Activated CD8-positive, alpha-beta T cell treated with anti-CD3 and anti-CD28 coated beads for 36 hours (primary cell): ENCODE results near the gene ELF1. TPM values are rescaled to one million over a fixed set of nuclear protein-coding genes. Genes with fewer than 3 reads are reported as not detected.

Experiments used
- ATAC-seq: fragments of 200-7000 bp; cut with Tn5 transposase; one replicate; pipeline ENCODE4 v1.10.0; 2021; ENCODE audit warnings: mild to moderate bottlenecking, moderate library complexity
- CTCF ChIA-PET: fragments of 350-600 bp; sonication (Branson Sonifier 250); formaldehyde crosslinking; loops from one replicate; lab custom pipeline; 2021; ENCODE audit warnings: antibody characterized with exemption; lab: Charles Lee
- POLR2A ChIA-PET: fragments of 350-600 bp; sonication (Branson Sonifier 250); formaldehyde crosslinking; loops from one replicate; lab custom pipeline; 2021; ENCODE audit warnings: antibody characterized with exemption; lab: Charles Lee
- DNase-seq: peaks from one replicate; pipeline ENCODE4 v3.0.0-alpha.2; 2020
- H3K27ac Mint-ChIP-seq: one replicate; pipeline ENCODE4 v1.8.0; 2021; ENCODE audit warnings: mild to moderate bottlenecking, mixed read lengths
- H3K27me3 Mint-ChIP-seq: one replicate; pipeline ENCODE4 v1.8.0; 2021; ENCODE audit warnings: mixed read lengths
- H3K36me3 Mint-ChIP-seq: one replicate; pipeline ENCODE4 v1.8.0; 2021; ENCODE audit warnings: low read depth, mixed read lengths
- H3K4me1 Mint-ChIP-seq: one replicate; pipeline ENCODE4 v1.8.0; 2021; ENCODE audit warnings: low read depth, mixed read lengths
- H3K4me3 Mint-ChIP-seq: one replicate; pipeline ENCODE4 v1.8.0; 2021; ENCODE audit warnings: mild to moderate bottlenecking, moderate library complexity, mixed read lengths
- H3K9me3 Mint-ChIP-seq: one replicate; pipeline ENCODE4 v1.8.0; 2021; ENCODE audit warnings: mixed read lengths
- CTCF ChIP-seq: fragments of 200-600 bp; IDR thresholded peaks from one replicate; pipeline ENCODE4 v1.8.0; 2022; ENCODE audit warnings: antibody characterized with exemption, mild to moderate bottlenecking
- intact Hi-C: fragments of 100-400 bp; cut with micrococcal nuclease; formaldehyde crosslinking; loops from one replicate; pipeline ENCODE4 v1.10.0; 2022
- total RNA-seq, 2 experiments: library from RNA; stranded (reverse); gene quantifications; one replicate each; pipeline ENCODE4 v1.2.3, GENCODE V29; 2021

Gene ELF1
- total RNA-seq, 2 experiments from 2014 or later = 85.2 to 88.2 TPM

DNA sequence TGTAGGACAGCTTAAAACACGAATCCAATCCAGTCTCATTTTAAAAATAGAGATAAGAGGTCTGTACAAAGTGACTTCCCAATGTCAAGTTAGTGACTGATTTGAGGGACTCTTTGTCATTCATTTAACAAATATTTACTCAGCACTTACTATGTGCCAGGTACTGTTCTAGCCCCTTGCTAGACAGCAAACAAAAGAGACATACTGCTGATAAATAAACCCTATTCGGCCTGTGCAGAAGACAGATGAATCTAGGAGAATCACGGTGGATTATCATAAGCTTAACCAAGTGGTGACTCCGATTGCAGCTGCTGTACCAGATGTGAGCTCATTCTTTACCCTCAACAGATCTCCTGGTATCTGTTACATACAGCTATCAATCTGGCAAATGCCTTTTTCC lies 6.4 kb upstream of the ELF1 start:
- Mint-ChIP-seq H3K27me3 (no peaks in the 10 kb centered on the region), H3K9me3 (no peaks in the 10 kb centered on the region), H3K36me3 (peaks cover 1% of the 10 kb centered on the region), H3K27ac (no peak overlapping the region), H3K4me1 (peaks cover 26% of the 10 kb centered on the region), H3K4me3 (no peak overlapping the region)
- no peak for TF ChIP-seq CTCF
- no peak for ATAC-seq
- intact Hi-C loops = no loop called here
- no peak for DNase-seq
- POLR2A ChIA-PET = interaction anchor here (0.6 kb wide), 1 partner anchor 745 kb away, joined by 3 read pairs; no protein-coding TSS in a partner anchor
- CTCF ChIA-PET = interaction anchor here (1.0 kb wide), 1 partner anchor 51 kb away, joined by 3 read pairs; no protein-coding TSS in a partner anchor

DNA sequence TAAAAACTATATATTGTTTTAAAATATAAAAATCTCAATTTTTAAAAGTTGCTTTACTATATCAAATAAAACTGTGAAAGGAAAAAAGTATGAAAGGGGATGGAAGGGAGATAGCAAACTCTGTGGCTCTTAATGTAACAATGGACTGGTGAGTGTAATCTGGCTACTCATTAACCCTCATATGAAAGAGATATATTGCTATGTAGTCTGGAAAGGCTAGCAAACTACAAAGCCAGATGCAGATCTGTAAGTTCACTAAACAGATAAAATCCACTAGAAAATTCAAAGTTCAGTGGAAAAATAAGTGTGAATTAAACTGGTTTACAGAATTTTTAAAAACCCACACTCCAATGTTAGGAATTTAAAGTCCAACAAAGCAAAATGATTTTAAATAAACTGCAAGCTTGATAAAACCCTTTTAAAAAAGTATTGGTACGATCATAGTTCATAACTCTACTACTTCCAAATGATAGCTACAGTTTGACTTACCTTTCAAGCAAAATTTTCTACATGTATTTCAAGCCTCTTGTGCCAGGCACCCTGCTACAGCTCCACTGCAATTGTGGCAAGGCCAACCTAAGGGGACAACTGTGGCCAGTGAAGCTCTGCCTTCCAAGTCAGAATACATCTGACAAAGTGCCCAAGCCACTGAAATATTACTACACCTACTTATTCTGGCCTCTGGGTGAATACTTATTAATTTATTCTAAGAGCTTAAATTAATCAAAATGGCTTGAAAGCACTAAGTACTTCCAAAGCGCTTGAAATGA lies 647 bp upstream of the ELF1 start:
- CTCF ChIA-PET = interaction anchor here (0.9 to 4.3 kb wide), 11 partner anchors 10 to 98 kb away, joined by 3 to 31 read pairs (median 4); partner anchors contain the start of gene WBP4
- Mint-ChIP-seq H3K27ac (no peak overlapping the region), H3K4me1 (peaks cover 21% of the 10 kb centered on the region), H3K36me3 (peaks cover 16% of the 10 kb centered on the region), H3K27me3 (no peaks in the 10 kb centered on the region), H3K9me3 (no peaks in the 10 kb centered on the region), H3K4me3 (no peak overlapping the region)
- intact Hi-C loops = loop anchor here (2.0 to 10.0 kb wide), 3 partner anchors 37 to 55 kb away; partner anchors contain the start of gene WBP4
- POLR2A ChIA-PET = interaction anchor here (0.6 to 6.6 kb wide), 12 partner anchors 9 to 1254 kb away, joined by 3 to 102 read pairs (median 4); partner anchors contain the start of gene WBP4
- no peak for DNase-seq
- no peak for ATAC-seq
- no peak for TF ChIP-seq CTCF

DNA sequence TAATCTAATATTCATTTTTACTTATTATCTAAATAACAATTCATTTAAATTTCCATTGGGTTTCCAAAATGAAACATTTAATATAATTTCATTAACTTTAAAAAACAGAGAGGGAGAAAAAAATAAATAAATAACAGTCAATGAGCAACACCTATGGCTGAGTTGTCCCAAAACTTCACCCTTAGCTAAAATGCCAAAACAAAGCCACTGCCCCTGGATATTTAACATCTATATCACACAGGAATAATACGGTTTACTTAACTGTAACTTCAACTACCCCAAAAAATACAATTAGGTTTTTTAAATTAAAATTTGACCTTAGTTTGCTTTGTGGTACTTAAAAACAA lies 541 bp downstream of the ELF1 start:
- no peak for DNase-seq
- H3K36me3 Mint-ChIP-seq = peaks cover 21% of the 10 kb centered on the region
- ChIA-PET CTCF (interaction anchor here (0.9 to 4.3 kb wide), 9 partner anchors 10 to 44 kb away, joined by 3 to 31 read pairs (median 4); partner anchors contain the start of gene WBP4), POLR2A (interaction anchor here (1.0 to 6.6 kb wide), 13 partner anchors 11 to 97 kb away, joined by 3 to 102 read pairs (median 5); partner anchors contain the start of gene WBP4)
- peak overlapping the region; percentile 91 for H3K4me3 Mint-ChIP-seq
- no peaks in the 10 kb centered on the region for H3K27me3 Mint-ChIP-seq
- no peak for ATAC-seq
- no peaks in the 10 kb centered on the region for H3K9me3 Mint-ChIP-seq
- no peak for TF ChIP-seq CTCF
- peaks cover 26% of the 10 kb centered on the region for H3K4me1 Mint-ChIP-seq
- intact Hi-C loops = loop anchor here (2.0 to 10.0 kb wide), 3 partner anchors 36 to 54 kb away; partner anchors contain the start of gene WBP4
- peak overlapping the region; percentile 98 for H3K27ac Mint-ChIP-seq

- ATAC-seq (no peak), DNase-seq (no peak)
- peak overlapping the region; percentile 91 for H3K4me3 Mint-ChIP-seq
- no peaks in the 10 kb centered on the region for H3K9me3 Mint-ChIP-seq
- TF ChIP-seq CTCF = no peak
- intact Hi-C loops = loop anchor here (2.0 to 10.0 kb wide), 3 partner anchors 35 to 53 kb away; partner anchors contain the start of gene WBP4
- H3K4me1 Mint-ChIP-seq = peaks cover 31% of the 10 kb centered on the region
- no peaks in the 10 kb centered on the region for H3K27me3 Mint-ChIP-seq
- CTCF ChIA-PET = interaction anchor here (0.8 to 4.3 kb wide), 7 partner anchors 9 to 241 kb away, joined by 3 to 31 read pairs (median 5); partner anchors contain the start of gene WBP4
- H3K27ac Mint-ChIP-seq = peak overlapping the region; percentile 97
- H3K36me3 Mint-ChIP-seq = peaks cover 26% of the 10 kb centered on the region
- POLR2A ChIA-PET = interaction anchor here (0.6 to 6.6 kb wide), 11 partner anchors 11 to 294 kb away, joined by 3 to 102 read pairs (median 3); partner anchors contain the start of gene WBP4
These were observed 1.1 kb downstream of the ELF1 start for GRCh38 chr13:41017817-41018601.
